A673 (cell line): ENCODE results near the gene CSNK1G2. TPM values are rescaled to one million over a fixed set of nuclear protein-coding genes. Genes with fewer than 3 reads are reported as not detected.
"Not testable (repeated sequence)": the region's sequence is repeated elsewhere in the genome, so short reads cannot be mapped to it uniquely, and the experiment has no call there.

Experiments used
- BruUV-seq: library from RNA; stranded (reverse); fragments of 400-500 nt; replicated peaks from 2 replicates; lab custom pipeline; 2021; lab: Mats Ljungman, UMichigan
- CTCF ChIA-PET: fragments of 300-600 bp; sonication (Branson Sonifier 250); formaldehyde crosslinking; loops from one replicate; lab custom pipeline; 2022; ENCODE audit warnings: antibody characterized with exemption; lab: Charles Lee
- POLR2A ChIA-PET: fragments of 300-600 bp; sonication (Branson Sonifier 250); formaldehyde crosslinking; loops from one replicate; lab custom pipeline; 2022; ENCODE audit warnings: antibody characterized with exemption; ENCODE audit not compliant: low non-redundant PET; lab: Charles Lee
- DNase-seq: peaks from one replicate; pipeline ENCODE4 v3.0.0-alpha.2; 2015; ENCODE audit warnings: low spot score
- H3K27ac ChIP-seq: fragments of 200-600 bp; sonication (generic); 2 replicates; pipeline ENCODE4 v1.5.1; 2016; ENCODE audit warnings: mixed run types, low read depth, mild to moderate bottlenecking, mixed read lengths, antibody characterized with exemption, low read length; ENCODE audit not compliant: poor library complexity, severe bottlenecking
- H3K27me3 ChIP-seq: fragments of 200-600 bp; sonication (generic); replicated peaks from 2 replicates; pipeline ENCODE4 v1.6.1; 2017; ENCODE audit warnings: mixed run types, low read depth, mild to moderate bottlenecking, mixed read lengths, antibody characterized with exemption, low read length; ENCODE audit not compliant: insufficient read depth, poor library complexity
- H3K36me3 ChIP-seq: fragments of 200-600 bp; sonication (generic); 2 replicates; pipeline ENCODE4 v1.6.1; 2016; ENCODE audit warnings: mixed run types, mild to moderate bottlenecking, mixed read lengths, antibody characterized with exemption, low read length; ENCODE audit not compliant: insufficient read depth, poor library complexity, severe bottlenecking
- H3K4me1 ChIP-seq: fragments of 200-600 bp; sonication (generic); 2 replicates; pipeline ENCODE4 v1.6.1; 2017; ENCODE audit warnings: mixed run types, mild to moderate bottlenecking, mixed read lengths, antibody characterized with exemption, low read length; ENCODE audit not compliant: insufficient read depth, poor library complexity, severe bottlenecking
- H3K4me3 ChIP-seq: fragments of 200-600 bp; sonication (generic); 2 replicates; pipeline ENCODE4 v1.5.1; 2016; ENCODE audit warnings: low read depth, mixed run types, mild to moderate bottlenecking, mixed read lengths, low read length; ENCODE audit not compliant: poor library complexity, severe bottlenecking
- H3K9me3 ChIP-seq: fragments of 200-600 bp; sonication (generic); 2 replicates; pipeline ENCODE4 v1.6.1; 2016; ENCODE audit warnings: mixed run types, low read depth, mild to moderate bottlenecking, mixed read lengths, antibody characterized with exemption, low read length; ENCODE audit not compliant: poor library complexity, severe bottlenecking
- CTCF ChIP-seq: fragments of 300-800, 200-600 bp; sonication (generic); conservative IDR thresholded peaks from 2 replicates; pipeline ENCODE4 v1.5.1; 2017; ENCODE audit warnings: low read depth, mild to moderate bottlenecking, antibody characterized with exemption, low read length, moderate library complexity, mixed read lengths
- EZH2 ChIP-seq: fragments of 200-600 bp; sonication (generic); IDR thresholded peaks from 2 replicates; pipeline ENCODE4 v1.6.1; 2017; ENCODE audit warnings: borderline replicate concordance, low read depth, mild to moderate bottlenecking, mixed read lengths, antibody characterized with exemption, low read length; ENCODE audit not compliant: poor library complexity, severe bottlenecking
- intact Hi-C: fragments of 100-400 bp; cut with micrococcal nuclease; formaldehyde crosslinking; loops from one replicate; pipeline ENCODE4 v1.10.0; 2022; ENCODE audit not compliant: unreplicated experiment
- total RNA-seq: library from RNA; stranded (reverse); gene quantifications from 2 replicates; pipeline ENCODE4 v1.2.3, GENCODE V29; 2021

Gene CSNK1G2
- total RNA-seq, 1 experiment from 2014 or later, result 108 TPM

- H3K27me3 ChIP-seq, result no peaks in the 10 kb centered on the region
- TF ChIP-seq EZH2 (no peak), CTCF (no peak)
- POLR2A ChIA-PET, result no interaction called here
- BruUV-seq, result no TSS peak
- no peak overlapping the region for H3K4me3 ChIP-seq
- H3K27ac ChIP-seq, result no peak overlapping the region
- no peaks in the 10 kb centered on the region for H3K9me3 ChIP-seq
- peaks cover 74% of the 10 kb centered on the region for H3K36me3 ChIP-seq
- H3K4me1 ChIP-seq, result no peaks in the 10 kb centered on the region
- CTCF ChIA-PET, result no interaction called here
- no peak for DNase-seq
- intact Hi-C loops, result no loop called here
Observed at GRCh38 chr19:1985588-1986356, 44.8 kb downstream of the CSNK1G2 start.

GRCh38 chr19:1986357-1987162, 45.6 kb downstream of the CSNK1G2 start:
- H3K27ac ChIP-seq, result no peak overlapping the region
- DNase-seq, result no peak
- POLR2A ChIA-PET, result no interaction called here
- no peaks in the 10 kb centered on the region for H3K4me1 ChIP-seq
- no peak for TF ChIP-seq CTCF
- no peak for TF ChIP-seq EZH2
- H3K4me3 ChIP-seq, result no peak overlapping the region
- no peaks in the 10 kb centered on the region for H3K9me3 ChIP-seq
- peaks cover 73% of the 10 kb centered on the region for H3K36me3 ChIP-seq
- no peaks in the 10 kb centered on the region for H3K27me3 ChIP-seq
- intact Hi-C loops, result no loop called here
- CTCF ChIA-PET, result no interaction called here
- TSS peak; percentile 65 for BruUV-seq

DNA sequence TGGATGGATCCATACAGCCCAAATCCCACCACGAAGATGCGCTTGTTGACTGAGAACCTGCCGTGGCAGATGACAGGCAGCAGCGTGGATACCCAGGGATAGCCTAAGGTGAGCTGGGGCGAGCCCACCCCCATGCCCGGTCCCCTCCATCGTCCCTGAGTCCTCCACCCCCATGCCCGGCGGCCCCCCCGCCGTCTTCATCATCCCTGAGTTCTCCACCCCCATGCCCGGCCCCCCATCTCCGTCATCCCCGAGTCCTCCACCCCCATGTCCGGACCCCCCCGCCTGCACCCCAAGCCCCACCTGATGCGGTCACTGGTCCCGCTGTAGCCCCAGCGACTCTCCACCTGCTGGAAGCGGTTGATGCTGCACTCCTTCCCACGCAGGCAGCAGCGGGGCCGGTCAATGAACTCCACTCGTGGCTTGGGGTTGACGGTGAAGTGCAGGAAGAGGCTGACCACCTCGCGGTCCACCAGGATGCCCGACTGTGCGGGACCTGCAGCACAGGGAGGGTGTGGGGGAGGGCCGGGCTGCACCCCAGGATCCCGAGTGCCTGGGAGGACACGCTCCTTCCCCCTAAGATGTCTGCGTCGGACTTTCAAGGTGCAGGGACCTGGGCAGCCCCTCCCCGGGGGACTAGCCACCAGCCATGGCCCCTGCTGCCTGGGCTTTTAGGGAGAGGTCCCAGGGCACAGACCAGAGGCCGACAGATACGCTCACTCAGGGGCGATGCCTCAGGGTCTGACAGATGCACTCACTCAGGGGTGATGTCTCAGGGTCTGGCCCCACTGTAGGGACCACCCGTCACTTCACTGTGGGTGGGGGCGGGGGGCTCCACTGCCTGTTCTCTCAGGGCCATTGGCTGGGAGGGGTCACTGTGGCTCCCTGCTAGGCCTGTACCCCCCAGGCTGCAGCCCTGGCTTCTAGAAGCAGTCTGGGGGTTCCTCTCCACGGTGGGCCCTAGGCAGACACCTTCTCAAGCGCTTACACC, 46.5 kb downstream of the CSNK1G2 start:
- TF ChIP-seq EZH2 (no peak), CTCF (no peak)
- ChIA-PET POLR2A (interaction anchor here (0.6 kb wide), 1 partner anchor 252 kb away, joined by 3 read pairs; no protein-coding TSS in a partner anchor), CTCF (no interaction called here)
- no peak for DNase-seq
- Histone ChIP-seq H3K9me3 (no peaks in the 10 kb centered on the region), H3K4me1 (no peaks in the 10 kb centered on the region), H3K27ac (no peak overlapping the region), H3K36me3 (peaks cover 69% of the 10 kb centered on the region), H3K4me3 (no peak overlapping the region), H3K27me3 (no peaks in the 10 kb centered on the region)
- intact Hi-C loops, result no loop called here
- no TSS peak for BruUV-seq

DNA sequence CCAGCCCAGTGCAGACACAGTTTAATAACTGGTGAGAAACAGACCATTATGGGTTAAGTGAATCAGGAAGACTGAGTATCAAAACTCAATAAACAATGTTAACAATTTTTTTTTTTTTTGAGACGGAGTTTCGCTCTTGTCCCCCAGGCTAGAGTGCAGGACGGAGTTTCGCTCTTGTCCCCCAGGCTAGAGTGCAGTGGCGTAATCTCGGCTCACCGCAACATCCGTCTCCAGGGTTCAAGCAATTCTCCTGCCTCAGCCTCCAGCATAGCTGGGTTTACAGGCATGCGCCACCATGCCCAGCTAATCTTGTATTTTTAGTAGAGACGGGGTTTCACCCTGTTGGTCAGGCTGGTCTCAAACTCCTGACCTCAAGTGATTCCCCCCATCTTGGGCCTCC, 47.5 kb downstream of the CSNK1G2 start:
- H3K27ac ChIP-seq, H3K4me3 ChIP-seq, BruUV-seq, POLR2A ChIA-PET, intact Hi-C loops, H3K27me3 ChIP-seq, H3K9me3 ChIP-seq, DNase-seq, H3K4me1 ChIP-seq: not testable (repeated sequence)
- H3K36me3 ChIP-seq, result peaks cover 73% of the 10 kb centered on the region
- CTCF ChIA-PET, result interaction anchor here (0.7 kb wide), 1 partner anchor 31 kb away, joined by 5 read pairs; no protein-coding TSS in a partner anchor
